ENCODE data around the gene ACSF2.

GRCh38 chr17:50437409-50437808 lies 11.4 kb downstream of the ACSF2 start:
- TF ChIP-seq, protein P1, sequence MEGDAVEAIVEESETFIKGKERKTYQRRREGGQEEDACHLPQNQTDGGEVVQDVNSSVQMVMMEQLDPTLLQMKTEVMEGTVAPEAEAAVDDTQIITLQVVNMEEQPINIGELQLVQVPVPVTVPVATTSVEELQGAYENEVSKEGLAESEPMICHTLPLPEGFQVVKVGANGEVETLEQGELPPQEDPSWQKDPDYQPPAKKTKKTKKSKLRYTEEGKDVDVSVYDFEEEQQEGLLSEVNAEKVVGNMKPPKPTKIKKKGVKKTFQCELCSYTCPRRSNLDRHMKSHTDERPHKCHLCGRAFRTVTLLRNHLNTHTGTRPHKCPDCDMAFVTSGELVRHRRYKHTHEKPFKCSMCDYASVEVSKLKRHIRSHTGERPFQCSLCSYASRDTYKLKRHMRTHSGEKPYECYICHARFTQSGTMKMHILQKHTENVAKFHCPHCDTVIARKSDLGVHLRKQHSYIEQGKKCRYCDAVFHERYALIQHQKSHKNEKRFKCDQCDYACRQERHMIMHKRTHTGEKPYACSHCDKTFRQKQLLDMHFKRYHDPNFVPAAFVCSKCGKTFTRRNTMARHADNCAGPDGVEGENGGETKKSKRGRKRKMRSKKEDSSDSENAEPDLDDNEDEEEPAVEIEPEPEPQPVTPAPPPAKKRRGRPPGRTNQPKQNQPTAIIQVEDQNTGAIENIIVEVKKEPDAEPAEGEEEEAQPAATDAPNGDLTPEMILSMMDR (IDR thresholded peaks at IDR 0.05; ENCODE audit: extremely low read depth in 1 of 2, insufficient read depth in 1 of 2, low read depth in 1 of 2, low read length in 2 of 2) = no peak
- no peak for TF ChIP-seq POLR2AphosphoS5 (IDR thresholded peaks at IDR 0.05; ENCODE audit: insufficient read depth, low read depth, low read length)
- TF ChIP-seq GATA2 (IDR thresholded peaks at IDR 0.05; ENCODE audit: insufficient read depth, insufficient read length, low read depth, low read length) = no peak
- no peak for TF ChIP-seq MAX (IDR thresholded peaks at IDR 0.05; ENCODE audit: insufficient read depth, insufficient read length)
- no peak for TF ChIP-seq FOS (IDR thresholded peaks at IDR 0.05; ENCODE audit: borderline replicate concordance, insufficient read depth, low read length)
- TF ChIP-seq EZH2 (IDR thresholded peaks at IDR 0.05; ENCODE audit: borderline replicate concordance, low read depth, low read length, severe bottlenecking) = no peak
- no peak for TF ChIP-seq POLR2A (IDR thresholded peaks at IDR 0.05; ENCODE audit: low read depth, low read length)
- no peak for TF ChIP-seq MYC (IDR thresholded peaks at IDR 0.05; ENCODE audit: low read depth, low read length)
- TF ChIP-seq JUN (IDR thresholded peaks at IDR 0.05; ENCODE audit: borderline replicate concordance, insufficient read depth, insufficient read length, low read depth) = no peak

Data from endothelial cell of umbilical vein (primary cell).